AG09319 (cell line): Measurements from ENCODE around the gene COMP.
"Not testable (repeated sequence)": the region's sequence is repeated elsewhere in the genome, so short reads cannot be mapped to it uniquely, and the experiment has no call there.

ENCODE experiments used
- DNase-seq: peaks from one replicate; pipeline ENCODE4 v3.0.0-alpha.2; 2010; ENCODE audit warnings: low read depth; ENCODE audit errors: extremely low read depth
- CTCF ChIP-seq: IDR thresholded peaks from 2 replicates; pipeline ENCODE4 v1.5.1; 2011; ENCODE audit warnings: low read depth, mild to moderate bottlenecking, inconsistent platforms, low read length, moderate library complexity

Gene COMP

GRCh38 chr19:18814063-18814462, 23.0 kb upstream of the COMP start:
- no peak for DNase-seq
- TF ChIP-seq CTCF = peak; percentile 14

GRCh38 chr19:18811638-18812037, 20.5 kb upstream of the COMP start:
- not testable (repeated sequence) for DNase-seq

- no peak for TF ChIP-seq CTCF
- DNase-seq = peak; percentile 67
These were observed 18.2 kb upstream of the COMP start for GRCh38 chr19:18809149-18809868.

GRCh38 chr19:18807861-18808331, 16.8 kb upstream of the COMP start:
- no peak for DNase-seq
- no peak for TF ChIP-seq CTCF

GRCh38 chr19:18804643-18805042, 13.5 kb upstream of the COMP start:
- no peak for TF ChIP-seq CTCF

GRCh38 chr19:18804139-18804601, 13.1 kb upstream of the COMP start:
- no peak for DNase-seq
- no peak for TF ChIP-seq CTCF

More at GRCh38 chr19:18804643-18805042, 13.5 kb upstream of the COMP start:
- no peak for DNase-seq

- no peak for DNase-seq
- no peak for TF ChIP-seq CTCF
These were observed 12.5 kb upstream of the COMP start for GRCh38 chr19:18803550-18804138.
